Panc1 (cell line): ENCODE results near the gene SECTM1. TPM values are rescaled to one million over a fixed set of nuclear protein-coding genes. Genes with fewer than 3 reads are reported as not detected.

Source experiments
- ATAC-seq: fragments of 200-7000 bp; cut with Tn5 transposase; 2 replicates; pipeline ENCODE4 v1.9.1; 2020; ENCODE audit warnings: mild to moderate bottlenecking, moderate library complexity
- BruUV-seq: library from RNA; stranded (reverse); fragments of 400-500 nt; replicated peaks from 2 replicates; lab custom pipeline; 2021; lab: Mats Ljungman, UMichigan
- CTCF ChIA-PET: fragments of 300-600 bp; sonication (Branson Sonifier 250); formaldehyde crosslinking; loops from one replicate; lab custom pipeline; 2022; ENCODE audit warnings: antibody characterized with exemption; lab: Charles Lee
- POLR2A ChIA-PET: fragments of 300-600 bp; sonication (Branson Sonifier 250); formaldehyde crosslinking; loops from one replicate; lab custom pipeline; 2022; ENCODE audit warnings: antibody characterized with exemption; lab: Charles Lee
- DNase-seq: peaks from one replicate; pipeline ENCODE4 v3.0.0-alpha.2; 2010; ENCODE audit warnings: low read depth, low spot score
- H3K27ac ChIP-seq: 2 replicates; pipeline ENCODE4 v1.5.1; 2011; ENCODE audit warnings: mild to moderate bottlenecking, low read length, inconsistent platforms
- H3K27me3 ChIP-seq: fragments of 200-500 bp; sonication (Bioruptor generic); 2 replicates; pipeline ENCODE4 v1.6.0; 2014; ENCODE audit warnings: low read length, inconsistent platforms; ENCODE audit not compliant: control insufficient read depth, insufficient read depth
- H3K36me3 ChIP-seq: fragments of 200-500 bp; sonication (Bioruptor generic); 2 replicates; pipeline ENCODE4 v1.5.1; 2014; ENCODE audit warnings: inconsistent platforms, mild to moderate bottlenecking, low read length, moderate library complexity; ENCODE audit not compliant: control insufficient read depth, insufficient read depth
- H3K4me1 ChIP-seq: 2 replicates; pipeline ENCODE4 v1.5.1; 2011; ENCODE audit warnings: inconsistent platforms, mild to moderate bottlenecking, low read length, moderate library complexity; ENCODE audit not compliant: control insufficient read depth, insufficient read depth
- H3K4me3 ChIP-seq, 2 experiments: 2 replicates each; pipeline ENCODE4 v1.5.1; 2011 to 2012; ENCODE audit warnings: low read depth in 2 of 2, low read length in 2 of 2, mild to moderate bottlenecking in 2 of 2, inconsistent platforms in 1 of 2, moderate library complexity in 1 of 2
- H3K9me3 ChIP-seq: fragments of 200-500 bp; sonication (Bioruptor generic); 2 replicates; pipeline ENCODE4 v1.5.1; 2014; ENCODE audit warnings: low read depth, mild to moderate bottlenecking, inconsistent platforms, low read length, moderate library complexity; ENCODE audit not compliant: control insufficient read depth, insufficient read depth
- CTCF ChIP-seq: fragments of 450-650 bp; IDR thresholded peaks from 2 replicates; pipeline ENCODE4 v1.5.1; 2017; ENCODE audit warnings: mild to moderate bottlenecking
- POLR2AphosphoS5 ChIP-seq: IDR thresholded peaks from 2 replicates; pipeline ENCODE4 v1.6.1; 2012; ENCODE audit warnings: mild to moderate bottlenecking, low read depth, low read length, moderate library complexity
- REST ChIP-seq, 2 experiments: IDR thresholded peaks; 2 replicates each; pipeline ENCODE4 v1.6.1; 2011 to 2012; ENCODE audit warnings: low read depth in 2 of 2, control low read depth in 1 of 2, low read length in 1 of 2, mild to moderate bottlenecking in 1 of 2, moderate library complexity in 1 of 2; ENCODE audit not compliant: insufficient read depth in 1 of 2
- SIN3A ChIP-seq: IDR thresholded peaks from 2 replicates; pipeline ENCODE4 v1.6.1; 2012; ENCODE audit warnings: low read depth, mild to moderate bottlenecking, low read length, moderate library complexity, borderline replicate concordance; ENCODE audit not compliant: insufficient read depth
- TCF7L2 ChIP-seq: IDR thresholded peaks from 2 replicates; pipeline ENCODE4 v1.6.1; 2011; ENCODE audit warnings: mild to moderate bottlenecking, low read depth, low read length, inconsistent platforms
- in situ Hi-C: cut with HindIII; loops from 2 replicates; pipeline ENCODE4 v1.10.0; 2016; ENCODE audit warnings: low sequenced_read_pairs, low pct_unique_long_range_greater_than_20kb
- intact Hi-C: fragments of 100-400 bp; cut with micrococcal nuclease; formaldehyde crosslinking; loops from one replicate; pipeline ENCODE4 v1.10.0; 2022; ENCODE audit not compliant: unreplicated experiment
- total RNA-seq: library from RNA; stranded (reverse); gene quantifications from one replicate; pipeline ENCODE4 v1.2.1, GENCODE V29; 2021; ENCODE audit not compliant: unreplicated experiment

The SECTM1 gene
- total RNA-seq, 1 experiment from 2014 or later: 5.4 TPM

- no TSS peak for BruUV-seq
- in situ Hi-C loops: no loop called here
- H3K27ac ChIP-seq: no peak overlapping the region
- ATAC-seq: peak; percentile 16; the same call in 1 of the 2 replicates
- no peaks in the 10 kb centered on the region for H3K9me3 ChIP-seq
- TF ChIP-seq TCF7L2 (no peak), REST (IDR thresholded peaks at IDR 0.05; ENCODE audit: insufficient read depth in 1 of 2, low read depth in 2 of 2, low read length in 1 of 2) (no peak), SIN3A (no peak), POLR2AphosphoS5 (no peak), CTCF (no peak)
- H3K4me3 ChIP-seq: no peak overlapping the region
- intact Hi-C loops: no loop called here
- H3K4me1 ChIP-seq: peaks cover 4% of the 10 kb centered on the region
- no peak for DNase-seq
- H3K36me3 ChIP-seq: no peaks in the 10 kb centered on the region
- H3K27me3 ChIP-seq: no peaks in the 10 kb centered on the region
- ChIA-PET POLR2A (no interaction called here), CTCF (no interaction called here)
These were observed 42.6 kb upstream of the SECTM1 start for GRCh38 chr17:82376042-82376730.

GRCh38 chr17:82375359-82376041, 41.9 kb upstream of the SECTM1 start:
- no peaks in the 10 kb centered on the region for H3K27me3 ChIP-seq
- H3K27ac ChIP-seq: no peak overlapping the region
- POLR2A ChIA-PET: no interaction called here
- H3K36me3 ChIP-seq: no peaks in the 10 kb centered on the region
- no peak overlapping the region for H3K4me3 ChIP-seq
- no peaks in the 10 kb centered on the region for H3K4me1 ChIP-seq
- ATAC-seq (no peak), DNase-seq (no peak)
- no peaks in the 10 kb centered on the region for H3K9me3 ChIP-seq
- in situ Hi-C loops (no loop called here), intact Hi-C loops (no loop called here)
- no TSS peak for BruUV-seq
- CTCF ChIA-PET: no interaction called here
- TF ChIP-seq TCF7L2 (no peak), REST (IDR thresholded peaks at IDR 0.05; ENCODE audit: insufficient read depth in 1 of 2, low read depth in 2 of 2, low read length in 1 of 2) (no peak), SIN3A (no peak), CTCF (no peak), POLR2AphosphoS5 (no peak)
